NCI-H2227 (cell line): ENCODE measurements around the gene C10orf88.
"Not testable (repeated sequence)": the region's sequence is repeated elsewhere in the genome, so short reads cannot be mapped to it uniquely, and the experiment has no call there.

Experiments
- DNase-seq: peaks from one replicate; lab custom pipeline; 2025; ENCODE audit not compliant: unreplicated experiment; lab: John Stamatoyannopoulos, UW

C10orf88 gene

GRCh38 chr10:122962405-122962804 is 8.4 kb upstream of the C10orf88 start:
- DNase-seq = no peak

DNA sequence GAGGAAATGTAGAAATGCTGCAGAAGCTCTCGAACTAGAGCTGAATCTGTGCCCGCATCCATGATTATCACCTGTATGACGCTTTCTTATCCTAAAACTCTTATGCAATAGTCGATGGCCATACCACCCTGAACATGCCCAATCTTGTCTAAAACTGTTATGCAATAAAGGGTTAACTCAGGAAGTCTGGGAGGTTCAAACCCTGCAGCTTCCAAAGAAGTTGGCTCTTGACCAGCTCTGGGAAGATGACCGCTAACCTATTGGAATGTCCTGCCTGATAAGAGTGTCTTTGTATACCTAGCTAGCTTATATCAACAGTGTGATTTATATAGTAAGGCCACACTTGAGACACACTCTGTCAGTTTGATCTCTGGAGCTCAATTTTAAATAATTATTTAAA is 3.4 kb upstream of the C10orf88 start:
- DNase-seq = no peak

DNA sequence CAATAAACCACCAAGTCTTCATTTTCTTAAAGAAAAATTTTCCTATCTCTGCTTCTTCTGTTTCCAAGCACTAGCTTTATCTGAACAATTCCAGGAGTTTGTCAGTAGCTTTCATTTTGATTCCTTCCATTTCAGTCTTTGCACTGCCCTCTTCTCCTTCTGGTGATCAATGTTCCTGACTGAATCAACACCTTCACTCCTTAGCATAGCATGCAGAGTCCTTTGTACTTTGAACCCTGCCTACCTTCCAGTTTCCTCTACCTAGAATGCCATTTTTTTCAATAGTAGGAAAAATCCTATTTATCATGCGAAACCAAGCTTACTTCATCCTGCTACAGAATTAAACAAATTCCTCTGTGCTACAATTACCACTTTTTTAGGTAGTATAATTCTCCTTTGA is 1.9 kb upstream of the C10orf88 start:
- no peak for DNase-seq

GRCh38 chr10:122954731-122955050 is 664 bp upstream of the C10orf88 start:
- no peak for DNase-seq

DNA sequence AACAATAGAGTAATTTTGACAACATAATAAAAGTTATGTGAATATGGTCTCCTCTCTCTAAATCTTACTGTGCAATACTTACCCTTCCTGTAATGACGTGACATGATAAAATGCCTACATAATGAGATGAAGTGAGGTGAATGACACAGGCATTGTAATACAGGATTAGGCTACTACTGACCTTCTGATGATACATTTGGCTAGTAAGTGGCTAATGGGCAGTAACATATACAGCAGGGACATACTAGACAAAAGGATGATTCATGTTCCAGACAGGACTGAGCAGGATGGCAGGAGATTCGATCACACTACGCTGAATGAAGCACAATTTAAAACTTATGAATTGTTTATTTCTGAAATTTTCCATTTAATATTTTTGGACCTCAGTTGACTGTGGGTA is 4.7 kb downstream of the C10orf88 start:
- no peak for DNase-seq

DNA sequence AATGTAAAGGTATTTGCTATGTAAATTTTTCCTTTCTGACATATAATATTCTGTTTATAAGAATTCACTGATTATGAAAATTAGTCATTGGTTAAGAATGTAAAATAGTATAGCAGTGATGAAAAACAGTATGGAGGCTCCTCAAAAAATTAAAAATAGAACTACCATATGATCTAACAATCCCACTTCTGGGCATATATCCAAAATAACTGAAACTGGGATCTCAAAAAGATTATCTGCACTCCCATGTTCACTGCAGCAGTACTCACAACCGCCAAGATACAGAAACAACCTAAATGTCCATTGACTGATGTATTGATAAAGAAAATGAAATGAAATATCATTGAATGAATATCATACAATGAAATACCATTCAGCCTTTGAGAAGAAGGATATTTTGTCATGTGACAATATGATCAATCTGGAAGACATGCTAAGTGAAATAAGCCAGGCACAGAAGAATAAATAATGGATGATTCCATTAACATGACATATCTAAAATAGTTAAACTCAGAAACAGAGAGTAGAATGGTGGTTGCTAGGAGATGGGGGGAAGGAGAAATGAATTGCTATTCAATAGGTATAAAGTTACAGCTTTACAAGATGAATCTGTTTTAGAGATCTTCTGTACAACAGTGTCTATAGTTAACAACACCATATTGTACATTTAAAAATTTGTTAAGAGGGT is 14.0 kb downstream of the C10orf88 start:
- DNase-seq = no peak

- DNase-seq = no peak
Measured at GRCh38 chr10:122939133-122939855, 14.7 kb downstream of the C10orf88 start.

DNA sequence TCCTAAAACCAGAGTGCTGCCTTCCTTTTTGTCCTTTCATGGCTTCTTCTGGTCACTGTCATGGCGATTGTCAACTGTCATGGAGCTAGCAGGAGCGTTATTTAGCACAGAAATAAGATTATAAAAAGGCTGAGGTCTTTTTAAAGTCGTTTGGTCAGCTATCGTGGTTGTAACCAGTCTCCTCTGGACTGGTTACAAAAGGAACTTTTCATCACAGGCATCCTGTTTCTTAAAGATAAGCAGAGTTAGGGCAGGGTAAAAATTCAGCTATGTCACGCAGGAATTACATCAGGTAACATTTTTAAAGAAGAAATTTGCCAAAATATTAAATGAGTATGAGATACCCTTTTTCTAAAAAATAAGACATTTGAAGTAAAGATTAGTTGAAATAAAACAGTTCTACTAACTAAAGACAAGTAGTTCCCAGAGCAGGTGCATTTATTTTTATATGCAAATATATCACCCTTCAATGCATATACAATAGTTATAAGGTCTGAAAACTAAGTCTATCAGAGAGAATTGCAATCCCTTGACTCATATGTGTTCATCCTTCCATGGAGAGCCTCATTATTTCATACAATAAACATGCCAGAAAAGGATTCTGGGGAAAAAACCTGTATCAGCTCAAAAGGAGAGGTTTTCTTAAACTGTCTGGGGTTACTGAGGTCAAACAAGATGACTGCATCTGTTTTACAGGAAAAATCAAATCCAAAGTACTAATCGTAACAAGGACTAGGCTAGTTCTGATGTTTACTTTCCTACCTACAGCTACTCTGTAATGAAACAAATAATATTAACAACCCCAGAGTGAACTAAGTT is 22.7 kb downstream of the C10orf88 start:
- no peak for DNase-seq

DNA sequence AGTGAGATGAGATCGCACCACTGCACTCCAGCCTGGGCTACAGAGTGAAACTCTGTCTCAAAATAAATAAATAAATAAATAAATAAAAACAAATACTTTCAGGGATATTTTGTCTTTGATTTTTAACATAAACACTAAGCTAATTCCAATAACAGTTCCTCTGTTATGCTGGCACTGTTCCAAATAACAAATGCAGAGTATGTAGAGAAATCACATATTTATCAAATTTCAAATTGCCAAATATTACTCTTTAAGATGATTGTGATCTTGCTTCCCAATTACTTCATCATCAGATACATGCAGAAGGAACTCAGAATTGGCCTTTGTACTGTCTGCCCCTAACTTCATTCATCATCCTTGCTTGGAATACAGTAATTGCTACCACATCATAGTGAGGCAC is 23.9 kb downstream of the C10orf88 start:
- DNase-seq = no peak

- no peak for DNase-seq
Measured at GRCh38 chr10:122915700-122916099, 38.3 kb downstream of the C10orf88 start.

DNA sequence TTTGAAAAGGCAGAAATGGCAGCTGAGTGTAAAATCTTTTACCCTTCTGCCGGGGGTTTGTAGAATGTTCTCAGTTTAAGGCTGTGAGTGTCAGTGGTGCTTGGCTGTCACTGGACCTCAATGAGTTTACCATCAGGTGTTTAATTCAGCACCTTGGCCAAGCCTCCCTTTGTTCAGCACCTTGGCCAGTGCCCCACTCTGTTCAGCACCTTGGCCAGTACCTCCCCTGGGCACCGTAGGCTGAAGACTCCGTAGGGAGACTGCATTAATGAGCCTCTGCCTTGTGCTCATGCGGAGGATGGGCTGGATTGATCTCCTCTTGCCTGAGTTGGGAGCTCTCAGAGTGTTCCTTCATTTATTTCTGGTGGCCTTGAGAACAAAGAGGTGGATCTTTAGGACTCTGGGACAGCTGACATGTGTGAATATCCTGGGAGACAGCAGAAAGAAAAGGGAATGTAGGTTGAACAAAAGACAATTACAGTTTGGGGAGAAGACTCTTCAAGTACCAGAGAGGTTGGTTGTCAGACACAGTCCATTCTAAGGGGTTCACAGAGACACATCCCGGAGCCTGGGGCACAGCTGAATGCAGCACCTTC is 42.0 kb downstream of the C10orf88 start:
- no peak for DNase-seq

GRCh38 chr10:122910310-122910709 is 43.7 kb downstream of the C10orf88 start, which contains the start of gene FAM24A:
Gene FAM24A (plus strand): TSS chr10:122910610. CDS start chr10:122911635, 1,025 bp downstream.
- DNase-seq = no peak

GRCh38 chr10:122903861-122904260 is 50.2 kb downstream of the C10orf88 start:
- not testable (repeated sequence) for DNase-seq

- no peak for DNase-seq
Measured at GRCh38 chr10:122894261-122894944, 59.6 kb downstream of the C10orf88 start.

DNA sequence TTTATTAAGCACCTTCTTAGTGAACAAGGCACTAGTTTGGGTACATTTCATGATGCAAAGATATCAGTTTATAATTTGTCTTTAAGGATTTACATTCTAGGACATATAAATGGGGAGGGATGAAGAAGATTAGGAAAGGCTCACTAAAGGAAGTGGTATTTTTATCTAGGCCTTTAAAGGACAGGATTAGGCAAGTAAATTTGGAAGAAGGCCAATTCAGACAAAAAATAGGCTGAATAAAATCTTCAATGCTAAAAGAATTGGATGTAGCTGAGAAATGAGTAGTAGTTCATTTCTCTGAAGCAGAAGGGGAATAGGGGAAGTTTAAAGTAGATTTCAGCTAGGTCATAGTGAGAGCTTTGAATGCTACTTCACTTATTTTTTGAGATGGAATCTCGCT is 69.9 kb downstream of the C10orf88 start:
- DNase-seq = no peak

DNA sequence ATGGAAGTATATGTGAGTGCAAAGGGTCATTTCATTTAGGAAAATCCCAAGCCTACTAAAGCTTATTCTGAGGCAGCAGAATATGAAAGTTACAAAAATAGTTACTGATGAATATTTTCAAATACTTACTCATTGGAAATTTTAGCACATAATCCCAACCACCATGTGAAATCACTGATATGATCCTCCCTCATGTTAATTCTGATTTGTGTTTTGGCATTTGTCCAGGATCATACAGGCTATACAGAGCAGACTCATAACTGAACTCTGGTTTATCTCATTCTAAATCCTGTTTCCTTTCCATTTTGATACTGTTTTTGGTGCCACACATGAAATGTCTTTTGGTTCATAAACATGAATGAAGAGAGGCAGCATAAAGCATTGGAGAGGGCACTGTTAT is 71.3 kb downstream of the C10orf88 start:
- DNase-seq = no peak
